WTC11 (cell line): ENCODE data around the gene PRKCQ. TPM values are rescaled to one million over a fixed set of nuclear protein-coding genes. Genes with fewer than 3 reads are reported as not detected.

Experiments used
- ATAC-seq: fragments of 200-7000 bp; cut with Tn5 transposase; 2 replicates; pipeline ENCODE4 v1.10.0; 2021; ENCODE audit warnings: mild to moderate bottlenecking, moderate library complexity
- Bru-seq: library from RNA; stranded (reverse); fragments of 400-500 nt; gene quantifications from one replicate; lab custom pipeline; 2021; lab: Mats Ljungman, UMichigan
- CTCF ChIA-PET: fragments of 300-600 bp; sonication (Branson Sonifier 250); formaldehyde crosslinking; loops from one replicate; lab custom pipeline; 2021; ENCODE audit warnings: antibody characterized with exemption; lab: Charles Lee
- POLR2A ChIA-PET: fragments of 350-600 bp; sonication (Branson Sonifier 250); formaldehyde crosslinking; loops from one replicate; lab custom pipeline; 2021; ENCODE audit warnings: antibody characterized with exemption; lab: Charles Lee
- DNase-seq: peaks from one replicate; pipeline ENCODE4 v3.0.0; 2021; ENCODE audit warnings: low spot score
- H3K27ac Mint-ChIP-seq: 2 replicates; pipeline ENCODE4 v1.8.0; 2021; ENCODE audit warnings: mixed read lengths
- H3K27me3 Mint-ChIP-seq: 2 replicates; pipeline ENCODE4 v1.8.0; 2021; ENCODE audit warnings: low read depth, mild to moderate bottlenecking, moderate library complexity, mixed read lengths
- H3K36me3 Mint-ChIP-seq: 2 replicates; pipeline ENCODE4 v1.8.0; 2021; ENCODE audit warnings: mixed read lengths
- H3K4me1 Mint-ChIP-seq: 2 replicates; pipeline ENCODE4 v1.8.0; 2022; ENCODE audit warnings: mixed read lengths
- H3K4me3 Mint-ChIP-seq: 2 replicates; pipeline ENCODE4 v1.8.0; 2021; ENCODE audit warnings: mild to moderate bottlenecking, moderate library complexity, mixed read lengths
- H3K9me3 Mint-ChIP-seq: 2 replicates; pipeline ENCODE4 v1.8.0; 2021; ENCODE audit warnings: mixed read lengths
- AR ChIP-seq: fragments of 250-450 bp; sonication (Bioruptor Pico); IDR thresholded peaks from 2 replicates; pipeline ENCODE4 v1.9.0; 2021; ENCODE audit warnings: mild to moderate bottlenecking
- CDX4 ChIP-seq: fragments of 250-450 bp; sonication (Bioruptor Pico); IDR thresholded peaks from 2 replicates; pipeline ENCODE4 v1.9.0; 2021; ENCODE audit warnings: moderate library complexity, mild to moderate bottlenecking, inconsistent platforms, borderline replicate concordance
- FOXJ3 ChIP-seq: sonication (generic); formaldehyde crosslinking; IDR thresholded peaks from 2 replicates; pipeline ENCODE4 v1.9.0; 2021; ENCODE audit warnings: missing genetic modification reagents, mild to moderate bottlenecking, borderline replicate concordance
- FOXP1 ChIP-seq: sonication (generic); formaldehyde crosslinking; IDR thresholded peaks from 2 replicates; pipeline ENCODE4 v1.8.0; 2022; ENCODE audit warnings: missing genetic modification reagents, mild to moderate bottlenecking, moderate library complexity, borderline replicate concordance
- JAZF1 ChIP-seq: fragments of 250-450 bp; sonication (Bioruptor Pico); IDR thresholded peaks from 2 replicates; pipeline ENCODE4 v1.9.0; 2021; ENCODE audit warnings: moderate library complexity, mild to moderate bottlenecking, inconsistent platforms
- NFATC4 ChIP-seq: fragments of 250-450 bp; sonication (Bioruptor Pico); IDR thresholded peaks from 2 replicates; pipeline ENCODE4 v1.9.0; 2021; ENCODE audit warnings: mild to moderate bottlenecking
- NFYB ChIP-seq: sonication (generic); formaldehyde crosslinking; conservative IDR thresholded peaks from 2 replicates; pipeline ENCODE4 v1.8.0; 2022; ENCODE audit warnings: low read depth, missing genetic modification reagents
- NR3C1 ChIP-seq: sonication (generic); formaldehyde crosslinking; conservative IDR thresholded peaks from 2 replicates; pipeline ENCODE4 v1.8.1; 2023; ENCODE audit warnings: low read depth, mild to moderate bottlenecking, missing genetic modification reagents
- SOX15 ChIP-seq: fragments of 250-450 bp; sonication (Bioruptor Pico); IDR thresholded peaks from 2 replicates; pipeline ENCODE4 v1.9.0; 2021; ENCODE audit warnings: mild to moderate bottlenecking
- TP53 ChIP-seq: sonication (generic); formaldehyde crosslinking; IDR thresholded peaks from 2 replicates; pipeline ENCODE4 v1.8.1; 2023; ENCODE audit warnings: mild to moderate bottlenecking, missing genetic modification reagents
- ZNF121 ChIP-seq: sonication (generic); formaldehyde crosslinking; IDR thresholded peaks from 2 replicates; pipeline ENCODE4 v1.8.0; 2023; ENCODE audit warnings: missing genetic modification reagents
- ZNF232 ChIP-seq: sonication (generic); formaldehyde crosslinking; IDR thresholded peaks from 2 replicates; pipeline ENCODE4 v1.8.0; 2022; ENCODE audit warnings: mild to moderate bottlenecking, missing genetic modification reagents
- ZNF396 ChIP-seq: fragments of 250-450 bp; sonication (Bioruptor Pico); IDR thresholded peaks from 2 replicates; pipeline ENCODE4 v1.8.0; 2021; ENCODE audit warnings: mild to moderate bottlenecking, moderate library complexity, borderline replicate concordance
- long read RNA-seq, 3 experiments: library from RNA in 1 of 3; library from capped mRNA in 1 of 3; library from polyadenylated mRNA in 1 of 3; unstranded in 2 of 3; stranded (forward) in 1 of 3; transcript quantifications; one replicate each; pipeline ENCODE4 v2.0.0, GENCODE V29; 2021
- total RNA-seq: library from RNA; stranded (reverse); gene quantifications from 3 replicates; pipeline ENCODE4 v1.2.3, GENCODE V29; 2021
- TF ChIP-seq, protein P1 (sequence below): sonication (generic); formaldehyde crosslinking; IDR thresholded peaks from 2 replicates; pipeline ENCODE4 v1.8.1; 2023; ENCODE audit warnings: mild to moderate bottlenecking, missing genetic modification reagents
- TF ChIP-seq, protein P2 (sequence below): sonication (generic); formaldehyde crosslinking; conservative IDR thresholded peaks from 2 replicates; pipeline ENCODE4 v1.8.1; 2022; ENCODE audit warnings: mild to moderate bottlenecking, missing genetic modification reagents
- TF ChIP-seq, protein P3 (sequence below): sonication (generic); formaldehyde crosslinking; IDR thresholded peaks from 2 replicates; pipeline ENCODE4 v1.8.0; 2023; ENCODE audit warnings: mild to moderate bottlenecking, missing genetic modification reagents
- TF ChIP-seq, protein P4 (sequence below): fragments of 250-450 bp; sonication (Bioruptor Pico); IDR thresholded peaks from 2 replicates; pipeline ENCODE4 v1.8.0; 2021; ENCODE audit warnings: mild to moderate bottlenecking
- TF ChIP-seq, protein P5 (sequence below): sonication (generic); formaldehyde crosslinking; IDR thresholded peaks from 2 replicates; pipeline ENCODE4 v1.8.0; 2022; ENCODE audit warnings: missing genetic modification reagents
- TF ChIP-seq, protein P6 (sequence below): sonication (generic); formaldehyde crosslinking; IDR thresholded peaks from 2 replicates; pipeline ENCODE4 v1.8.1; 2022; ENCODE audit warnings: missing genetic modification reagents, borderline replicate concordance

The PRKCQ gene
- total RNA-seq, result 8.4 to 8.7 TPM (median 8.7 TPM) in 3 replicates
- percentile 58 among the genes with signal in this experiment for Bru-seq, nascent RNA
- long read RNA-seq, experiment 1, transcript PRKCQ-201 (18 exons, 3,285 nt), result major isoform, 11 of 37 reads
- long read RNA-seq, experiment 1, partial matches to known transcripts, result 12 of 37 reads
- long read RNA-seq, experiment 1, other reads (novel, unspliced or antisense), result 13 of 37 reads
- long read RNA-seq, experiment 2, partial matches to known transcripts, result 9 of 14 reads
- long read RNA-seq, experiment 2, other reads (novel, unspliced or antisense), result 5 of 14 reads
- long read RNA-seq, experiment 3, partial matches to known transcripts, result 1 of 1 reads
- long read RNA-seq, experiment 3, other reads (novel, unspliced or antisense), result 0 of 1 reads

- H3K4me1 Mint-ChIP-seq, result peaks cover 35% of the 10 kb centered on the region
- TF ChIP-seq, protein P1, sequence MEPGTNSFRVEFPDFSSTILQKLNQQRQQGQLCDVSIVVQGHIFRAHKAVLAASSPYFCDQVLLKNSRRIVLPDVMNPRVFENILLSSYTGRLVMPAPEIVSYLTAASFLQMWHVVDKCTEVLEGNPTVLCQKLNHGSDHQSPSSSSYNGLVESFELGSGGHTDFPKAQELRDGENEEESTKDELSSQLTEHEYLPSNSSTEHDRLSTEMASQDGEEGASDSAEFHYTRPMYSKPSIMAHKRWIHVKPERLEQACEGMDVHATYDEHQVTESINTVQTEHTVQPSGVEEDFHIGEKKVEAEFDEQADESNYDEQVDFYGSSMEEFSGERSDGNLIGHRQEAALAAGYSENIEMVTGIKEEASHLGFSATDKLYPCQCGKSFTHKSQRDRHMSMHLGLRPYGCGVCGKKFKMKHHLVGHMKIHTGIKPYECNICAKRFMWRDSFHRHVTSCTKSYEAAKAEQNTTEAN, result no peak
- TF ChIP-seq, protein P2, sequence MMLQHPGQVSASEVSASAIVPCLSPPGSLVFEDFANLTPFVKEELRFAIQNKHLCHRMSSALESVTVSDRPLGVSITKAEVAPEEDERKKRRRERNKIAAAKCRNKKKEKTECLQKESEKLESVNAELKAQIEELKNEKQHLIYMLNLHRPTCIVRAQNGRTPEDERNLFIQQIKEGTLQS (CRISPR knock-in tag), result no peak
- TF ChIP-seq, protein P3, sequence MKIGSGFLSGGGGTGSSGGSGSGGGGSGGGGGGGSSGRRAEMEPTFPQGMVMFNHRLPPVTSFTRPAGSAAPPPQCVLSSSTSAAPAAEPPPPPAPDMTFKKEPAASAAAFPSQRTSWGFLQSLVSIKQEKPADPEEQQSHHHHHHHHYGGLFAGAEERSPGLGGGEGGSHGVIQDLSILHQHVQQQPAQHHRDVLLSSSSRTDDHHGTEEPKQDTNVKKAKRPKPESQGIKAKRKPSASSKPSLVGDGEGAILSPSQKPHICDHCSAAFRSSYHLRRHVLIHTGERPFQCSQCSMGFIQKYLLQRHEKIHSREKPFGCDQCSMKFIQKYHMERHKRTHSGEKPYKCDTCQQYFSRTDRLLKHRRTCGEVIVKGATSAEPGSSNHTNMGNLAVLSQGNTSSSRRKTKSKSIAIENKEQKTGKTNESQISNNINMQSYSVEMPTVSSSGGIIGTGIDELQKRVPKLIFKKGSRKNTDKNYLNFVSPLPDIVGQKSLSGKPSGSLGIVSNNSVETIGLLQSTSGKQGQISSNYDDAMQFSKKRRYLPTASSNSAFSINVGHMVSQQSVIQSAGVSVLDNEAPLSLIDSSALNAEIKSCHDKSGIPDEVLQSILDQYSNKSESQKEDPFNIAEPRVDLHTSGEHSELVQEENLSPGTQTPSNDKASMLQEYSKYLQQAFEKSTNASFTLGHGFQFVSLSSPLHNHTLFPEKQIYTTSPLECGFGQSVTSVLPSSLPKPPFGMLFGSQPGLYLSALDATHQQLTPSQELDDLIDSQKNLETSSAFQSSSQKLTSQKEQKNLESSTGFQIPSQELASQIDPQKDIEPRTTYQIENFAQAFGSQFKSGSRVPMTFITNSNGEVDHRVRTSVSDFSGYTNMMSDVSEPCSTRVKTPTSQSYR (CRISPR knock-in tag), result no peak
- TF ChIP-seq, protein P4, sequence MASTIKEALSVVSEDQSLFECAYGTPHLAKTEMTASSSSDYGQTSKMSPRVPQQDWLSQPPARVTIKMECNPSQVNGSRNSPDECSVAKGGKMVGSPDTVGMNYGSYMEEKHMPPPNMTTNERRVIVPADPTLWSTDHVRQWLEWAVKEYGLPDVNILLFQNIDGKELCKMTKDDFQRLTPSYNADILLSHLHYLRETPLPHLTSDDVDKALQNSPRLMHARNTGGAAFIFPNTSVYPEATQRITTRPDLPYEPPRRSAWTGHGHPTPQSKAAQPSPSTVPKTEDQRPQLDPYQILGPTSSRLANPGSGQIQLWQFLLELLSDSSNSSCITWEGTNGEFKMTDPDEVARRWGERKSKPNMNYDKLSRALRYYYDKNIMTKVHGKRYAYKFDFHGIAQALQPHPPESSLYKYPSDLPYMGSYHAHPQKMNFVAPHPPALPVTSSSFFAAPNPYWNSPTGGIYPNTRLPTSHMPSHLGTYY (CRISPR knock-in tag), result no peak
- no peak for TF ChIP-seq ZNF121
- TF ChIP-seq TP53 (CRISPR knock-in tag), result 0 out of 2 replicates have a peak, but pooled peaks have one; percentile 46
- peak; percentile 58; the same call in 1 of the 2 replicates for TF ChIP-seq FOXP1 (CRISPR knock-in tag)
- no peak for TF ChIP-seq SOX15 (CRISPR knock-in tag)
- TF ChIP-seq JAZF1 (CRISPR knock-in tag), result no peak
- TF ChIP-seq FOXJ3 (CRISPR knock-in tag), result no peak
- no peak for TF ChIP-seq NFYB (CRISPR knock-in tag)
- TF ChIP-seq, protein P5, sequence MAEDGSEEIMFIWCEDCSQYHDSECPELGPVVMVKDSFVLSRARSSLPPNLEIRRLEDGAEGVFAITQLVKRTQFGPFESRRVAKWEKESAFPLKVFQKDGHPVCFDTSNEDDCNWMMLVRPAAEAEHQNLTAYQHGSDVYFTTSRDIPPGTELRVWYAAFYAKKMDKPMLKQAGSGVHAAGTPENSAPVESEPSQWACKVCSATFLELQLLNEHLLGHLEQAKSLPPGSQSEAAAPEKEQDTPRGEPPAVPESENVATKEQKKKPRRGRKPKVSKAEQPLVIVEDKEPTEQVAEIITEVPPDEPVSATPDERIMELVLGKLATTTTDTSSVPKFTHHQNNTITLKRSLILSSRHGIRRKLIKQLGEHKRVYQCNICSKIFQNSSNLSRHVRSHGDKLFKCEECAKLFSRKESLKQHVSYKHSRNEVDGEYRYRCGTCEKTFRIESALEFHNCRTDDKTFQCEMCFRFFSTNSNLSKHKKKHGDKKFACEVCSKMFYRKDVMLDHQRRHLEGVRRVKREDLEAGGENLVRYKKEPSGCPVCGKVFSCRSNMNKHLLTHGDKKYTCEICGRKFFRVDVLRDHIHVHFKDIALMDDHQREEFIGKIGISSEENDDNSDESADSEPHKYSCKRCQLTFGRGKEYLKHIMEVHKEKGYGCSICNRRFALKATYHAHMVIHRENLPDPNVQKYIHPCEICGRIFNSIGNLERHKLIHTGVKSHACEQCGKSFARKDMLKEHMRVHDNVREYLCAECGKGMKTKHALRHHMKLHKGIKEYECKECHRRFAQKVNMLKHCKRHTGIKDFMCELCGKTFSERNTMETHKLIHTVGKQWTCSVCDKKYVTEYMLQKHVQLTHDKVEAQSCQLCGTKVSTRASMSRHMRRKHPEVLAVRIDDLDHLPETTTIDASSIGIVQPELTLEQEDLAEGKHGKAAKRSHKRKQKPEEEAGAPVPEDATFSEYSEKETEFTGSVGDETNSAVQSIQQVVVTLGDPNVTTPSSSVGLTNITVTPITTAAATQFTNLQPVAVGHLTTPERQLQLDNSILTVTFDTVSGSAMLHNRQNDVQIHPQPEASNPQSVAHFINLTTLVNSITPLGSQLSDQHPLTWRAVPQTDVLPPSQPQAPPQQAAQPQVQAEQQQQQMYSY (CRISPR knock-in tag), result no peak
- no peak for TF ChIP-seq ZNF232 (CRISPR knock-in tag)
- peak within 1 kb of the TSS; percentile 58 for H3K27ac Mint-ChIP-seq
- DNase-seq, result peak; percentile 47
- ChIA-PET CTCF (interaction anchor here (0.8 to 3.4 kb wide), 9 partner anchors 12 to 134 kb away, joined by 3 to 37 read pairs (median 6); no protein-coding TSS in a partner anchor), POLR2A (no interaction called here)
- no peaks in the 10 kb centered on the region for H3K9me3 Mint-ChIP-seq
- peak within 1 kb of the TSS; percentile 85 for H3K4me3 Mint-ChIP-seq
- H3K27me3 Mint-ChIP-seq, result peaks cover 5% of the 10 kb centered on the region
- peaks cover 17% of the 10 kb centered on the region for H3K36me3 Mint-ChIP-seq
- ATAC-seq, result peak; percentile 41; the same call in 1 of the 2 replicates
These were observed at the start of gene PRKCQ for GRCh38 chr10:6579904-6580278. Gene PRKCQ, minus strand, starts transcription at chr10:6580276. Its CDS starts 65,141 bp downstream, at chr10:6515135.

- Mint-ChIP-seq H3K9me3 (no peaks in the 10 kb centered on the region), H3K36me3 (no peaks in the 10 kb centered on the region), H3K27me3 (peaks cover 2% of the 10 kb centered on the region), H3K4me1 (peaks cover 59% of the 10 kb centered on the region), H3K27ac (no peak overlapping the region), H3K4me3 (no peak overlapping the region)
- no peak for DNase-seq
- no peak for ATAC-seq
- ChIA-PET POLR2A (no interaction called here), CTCF (interaction anchor here (1.0 to 5.0 kb wide), 4 partner anchors 22 to 43 kb away, joined by 3 to 23 read pairs (median 3); no protein-coding TSS in a partner anchor)
- no peak for TF ChIP-seq ZNF396 (CRISPR knock-in tag)
- TF ChIP-seq CDX4, result no peak
- TF ChIP-seq NFATC4, result no peak
- TF ChIP-seq, protein P6, sequence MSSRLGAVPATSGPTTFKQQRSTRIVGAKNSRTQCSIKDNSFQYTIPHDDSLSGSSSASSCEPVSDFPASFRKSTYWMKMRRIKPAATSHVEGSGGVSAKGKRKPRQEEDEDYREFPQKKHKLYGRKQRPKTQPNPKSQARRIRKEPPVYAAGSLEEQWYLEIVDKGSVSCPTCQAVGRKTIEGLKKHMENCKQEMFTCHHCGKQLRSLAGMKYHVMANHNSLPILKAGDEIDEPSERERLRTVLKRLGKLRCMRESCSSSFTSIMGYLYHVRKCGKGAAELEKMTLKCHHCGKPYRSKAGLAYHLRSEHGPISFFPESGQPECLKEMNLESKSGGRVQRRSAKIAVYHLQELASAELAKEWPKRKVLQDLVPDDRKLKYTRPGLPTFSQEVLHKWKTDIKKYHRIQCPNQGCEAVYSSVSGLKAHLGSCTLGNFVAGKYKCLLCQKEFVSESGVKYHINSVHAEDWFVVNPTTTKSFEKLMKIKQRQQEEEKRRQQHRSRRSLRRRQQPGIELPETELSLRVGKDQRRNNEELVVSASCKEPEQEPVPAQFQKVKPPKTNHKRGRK, result no peak
- no peak for TF ChIP-seq ZNF232 (CRISPR knock-in tag)
- no peak for TF ChIP-seq NR3C1 (CRISPR knock-in tag)
- TF ChIP-seq AR, result no peak
These were observed 45.4 kb upstream of the PRKCQ start for GRCh38 chr10:6625428-6625827.
